IPS-11a (cell line): ENCODE data around the gene CSTB.

Experiments used
- H3K4me3 ChIP-seq: one replicate; pipeline ENCODE4 v1.5.1; 2013; ENCODE audit warnings: low read depth, low read length, control low read depth

Gene CSTB

GRCh38 chr21:43769325-43769958, 6.7 kb downstream of the CSTB start:
- H3K4me3 ChIP-seq: no peak overlapping the region

- no peak overlapping the region for H3K4me3 ChIP-seq
Observed at GRCh38 chr21:43768868-43769167, 7.3 kb downstream of the CSTB start.

- H3K4me3 ChIP-seq: no peak overlapping the region
Observed at GRCh38 chr21:43767984-43768867, 7.9 kb downstream of the CSTB start.

GRCh38 chr21:43767498-43767983, 8.6 kb downstream of the CSTB start:
- H3K4me3 ChIP-seq: no peak overlapping the region

GRCh38 chr21:43766734-43767497, 9.2 kb downstream of the CSTB start:
- no peak overlapping the region for H3K4me3 ChIP-seq

- no peak overlapping the region for H3K4me3 ChIP-seq
Observed at GRCh38 chr21:43764576-43765495, 11.3 kb downstream of the CSTB start.

GRCh38 chr21:43763901-43764523, 12.1 kb downstream of the CSTB start:
- H3K4me3 ChIP-seq: no peak overlapping the region

- no peak overlapping the region for H3K4me3 ChIP-seq
Observed at GRCh38 chr21:43762303-43763128, 13.6 kb downstream of the CSTB start.

GRCh38 chr21:43761886-43762285, 14.2 kb downstream of the CSTB start:
- H3K4me3 ChIP-seq: no peak overlapping the region

GRCh38 chr21:43760391-43760958, 15.6 kb downstream of the CSTB start:
- H3K4me3 ChIP-seq: no peak overlapping the region

GRCh38 chr21:43759651-43760050, 16.5 kb downstream of the CSTB start:
- no peak overlapping the region for H3K4me3 ChIP-seq

- no peak overlapping the region for H3K4me3 ChIP-seq
Observed at GRCh38 chr21:43758811-43759210, 17.3 kb downstream of the CSTB start.

- H3K4me3 ChIP-seq: no peak overlapping the region
Observed at GRCh38 chr21:43758111-43758641, 17.9 kb downstream of the CSTB start.

- no peak overlapping the region for H3K4me3 ChIP-seq
Observed at GRCh38 chr21:43757601-43758000, 18.5 kb downstream of the CSTB start.

GRCh38 chr21:43755820-43756594, 20.1 kb downstream of the CSTB start:
- no peak overlapping the region for H3K4me3 ChIP-seq

- no peak overlapping the region for H3K4me3 ChIP-seq
Observed at GRCh38 chr21:43754948-43755781, 20.9 kb downstream of the CSTB start.

- no peak overlapping the region for H3K4me3 ChIP-seq
Observed at GRCh38 chr21:43753439-43753799, 22.7 kb downstream of the CSTB start.
